Upper lobe of right lung (tissue), 1 donor: ENCODE measurements around the gene MOB3C. TPM values are rescaled to one million over a fixed set of nuclear protein-coding genes. Genes with fewer than 3 reads are reported as not detected.

Experiments
- ATAC-seq: fragments of 200-7000 bp; cut with Tn5 transposase; one replicate; pipeline ENCODE4 v1.9.1; 2020; ENCODE audit warnings: mild to moderate bottlenecking, moderate library complexity
- DNase-seq: peaks from one replicate; pipeline ENCODE4 v3.0.0-alpha.2; 2020
- H3K27ac ChIP-seq: fragments of 200-600 bp; one replicate; pipeline ENCODE4 v1.8.0; 2022
- H3K27me3 ChIP-seq: fragments of 200-600 bp; one replicate; pipeline ENCODE4 v1.8.0; 2022; ENCODE audit warnings: mild to moderate bottlenecking
- H3K36me3 ChIP-seq: fragments of 200-600 bp; one replicate; pipeline ENCODE4 v1.8.0; 2022
- H3K4me1 ChIP-seq: fragments of 200-600 bp; one replicate; pipeline ENCODE4 v1.8.0; 2022
- H3K4me3 ChIP-seq: fragments of 200-600 bp; one replicate; pipeline ENCODE4 v1.8.0; 2022; ENCODE audit warnings: mild to moderate bottlenecking
- H3K9me3 ChIP-seq: fragments of 200-600 bp; one replicate; pipeline ENCODE4 v1.8.0; 2022
- CTCF ChIP-seq: fragments of 200-600 bp; IDR thresholded peaks from one replicate; pipeline ENCODE4 v1.8.0; 2022; ENCODE audit warnings: antibody characterized with exemption
- intact Hi-C: fragments of 100-400 bp; cut with DNase I; formaldehyde crosslinking; loops from one replicate; pipeline ENCODE4 v1.11.0; 2022
- total RNA-seq: library from RNA; stranded (reverse); fragmentation: NEBNext Ultra II Directional; extraction: Animal tissue kit (Norgen Biotek cat#: 25700); gene quantifications from one replicate; pipeline ENCODE4 v1.2.1, GENCODE V29; 2021
- donor health status: DM: no; HTN: yes; CAD: no; lungs with severe emphysema.

The MOB3C gene
- total RNA-seq, 1 donor from 2014 or later, result 24.6 TPM

- peaks cover 7% of the 10 kb centered on the region for H3K36me3 ChIP-seq
- no peak overlapping the region for H3K27ac ChIP-seq
- DNase-seq (no peak), ATAC-seq (no peak)
- no peak for TF ChIP-seq CTCF
- no peaks in the 10 kb centered on the region for H3K27me3 ChIP-seq
- intact Hi-C loops, result no loop called here
- no peak overlapping the region for H3K4me3 ChIP-seq
- H3K4me1 ChIP-seq, result peaks cover 5% of the 10 kb centered on the region
- no peaks in the 10 kb centered on the region for H3K9me3 ChIP-seq
Measured at GRCh38 chr1:46643368-46643775, 26.8 kb upstream of the MOB3C start.

- H3K27me3 ChIP-seq, result no peaks in the 10 kb centered on the region
- DNase-seq (no peak), ATAC-seq (no peak)
- no peak for TF ChIP-seq CTCF
- H3K27ac ChIP-seq, result no peak overlapping the region
- intact Hi-C loops, result no loop called here
- no peaks in the 10 kb centered on the region for H3K36me3 ChIP-seq
- H3K9me3 ChIP-seq, result no peaks in the 10 kb centered on the region
- no peak overlapping the region for H3K4me3 ChIP-seq
- peaks cover 5% of the 10 kb centered on the region for H3K4me1 ChIP-seq
Measured at GRCh38 chr1:46642115-46642680, 25.6 kb upstream of the MOB3C start.

- Histone ChIP-seq H3K9me3 (no peaks in the 10 kb centered on the region), H3K4me3 (no peak overlapping the region), H3K4me1 (peaks cover 5% of the 10 kb centered on the region), H3K27me3 (no peaks in the 10 kb centered on the region), H3K27ac (no peak overlapping the region), H3K36me3 (peaks cover 21% of the 10 kb centered on the region)
- intact Hi-C loops, result no loop called here
- TF ChIP-seq CTCF, result no peak
- DNase-seq (no peak), ATAC-seq (no peak)
Measured at GRCh38 chr1:46639547-46639946, 22.9 kb upstream of the MOB3C start.

GRCh38 chr1:46638921-46639320 is 22.3 kb upstream of the MOB3C start:
- H3K27me3 ChIP-seq, result no peaks in the 10 kb centered on the region
- peaks cover 4% of the 10 kb centered on the region for H3K4me1 ChIP-seq
- ATAC-seq, result no peak
- TF ChIP-seq CTCF, result no peak
- no peaks in the 10 kb centered on the region for H3K9me3 ChIP-seq
- H3K27ac ChIP-seq, result no peak overlapping the region
- no peak overlapping the region for H3K4me3 ChIP-seq
- intact Hi-C loops, result no loop called here
- H3K36me3 ChIP-seq, result peaks cover 26% of the 10 kb centered on the region
- DNase-seq, result no peak

- Histone ChIP-seq H3K27ac (no peak overlapping the region), H3K36me3 (peaks cover 40% of the 10 kb centered on the region)
- no peak for ATAC-seq
Measured at GRCh38 chr1:46637444-46638083, 21.0 kb upstream of the MOB3C start.

More at GRCh38 chr1:46637444-46638083, 21.0 kb upstream of the MOB3C start:
- no peaks in the 10 kb centered on the region for H3K4me1 ChIP-seq
- no peak for DNase-seq
- TF ChIP-seq CTCF, result no peak
- no peaks in the 10 kb centered on the region for H3K27me3 ChIP-seq
- intact Hi-C loops, result no loop called here
- no peaks in the 10 kb centered on the region for H3K9me3 ChIP-seq
- no peak overlapping the region for H3K4me3 ChIP-seq
